Stimulated activated CD8-positive, alpha-beta memory T cell treated with anti-CD3 and anti-CD28 coated beads, Interleukin-15, amount 100 ng/mL, for 1 hour (primary cell): Measurements from ENCODE around the gene FGF18.

Experiments used
- DNase-seq: peaks from one replicate; pipeline ENCODE4 v3.0.0-alpha.2; 2020; ENCODE audit warnings: low read depth

FGF18 gene

GRCh38 chr5:171442287-171443042 lies 23.0 kb downstream of the FGF18 start:
- no peak for DNase-seq

- DNase-seq = no peak
Observed at GRCh38 chr5:171444582-171444981, 25.1 kb downstream of the FGF18 start.

- no peak for DNase-seq
Observed at GRCh38 chr5:171445644-171446516, 26.4 kb downstream of the FGF18 start.

GRCh38 chr5:171447226-171447625 lies 27.8 kb downstream of the FGF18 start:
- DNase-seq = no peak

GRCh38 chr5:171449426-171449825 lies 30.0 kb downstream of the FGF18 start:
- DNase-seq = no peak

GRCh38 chr5:171450423-171451331 lies 31.2 kb downstream of the FGF18 start:
- no peak for DNase-seq

- no peak for DNase-seq
Observed at GRCh38 chr5:171451421-171451820, 32.0 kb downstream of the FGF18 start.

- DNase-seq = no peak
Observed at GRCh38 chr5:171453056-171453725, 33.7 kb downstream of the FGF18 start.

GRCh38 chr5:171453988-171454387 lies 34.5 kb downstream of the FGF18 start:
- no peak for DNase-seq

GRCh38 chr5:171454549-171454948 lies 35.1 kb downstream of the FGF18 start:
- DNase-seq = no peak

- DNase-seq = no peak
Observed at GRCh38 chr5:171455522-171455921, 36.1 kb downstream of the FGF18 start.

GRCh38 chr5:171457208-171457981 lies 37.9 kb downstream of the FGF18 start:
- DNase-seq = no peak

- no peak for DNase-seq
Observed at GRCh38 chr5:171459839-171460238, 40.4 kb downstream of the FGF18 start.

GRCh38 chr5:171462136-171462927 lies 42.9 kb downstream of the FGF18 start:
- no peak for DNase-seq

GRCh38 chr5:171462928-171463861 lies 43.7 kb downstream of the FGF18 start:
- no peak for DNase-seq

- no peak for DNase-seq
Observed at GRCh38 chr5:171463862-171464229, 44.4 kb downstream of the FGF18 start.

GRCh38 chr5:171464829-171465228 lies 45.4 kb downstream of the FGF18 start:
- DNase-seq = no peak

- no peak for DNase-seq
Observed at GRCh38 chr5:171467107-171467506, 47.7 kb downstream of the FGF18 start.

GRCh38 chr5:171469326-171469725 lies 49.9 kb downstream of the FGF18 start:
- DNase-seq = no peak
